ENCODE data around the gene PCDHGB5.

Gene PCDHGB5

GRCh38 chr5:141439411-141440141 is 41.8 kb downstream of the PCDHGB5 start:
- no peak for DNase-seq (ENCODE audit: low read depth, low spot score)

GRCh38 chr5:141440341-141440740 is 42.6 kb downstream of the PCDHGB5 start:
- no peak for DNase-seq (ENCODE audit: low read depth, low spot score)

GRCh38 chr5:141441571-141442170 is 43.9 kb downstream of the PCDHGB5 start:
- no peak for DNase-seq (ENCODE audit: low read depth, low spot score)

All from iPS DF 19.7 (cell line).